ENCODE measurements around the gene SLC35E3.
A peak's percentile ranks its signal among the peaks of the same experiment; 100 is the strongest.

Gene SLC35E3

GRCh38 chr12:68781728-68782127 lies 35.8 kb downstream of the SLC35E3 start:
- no peak overlapping the region for H3K27ac Mint-ChIP-seq
- no peaks in the 10 kb centered on the region for H3K9me3 Mint-ChIP-seq
- no peaks in the 10 kb centered on the region for H3K27me3 Mint-ChIP-seq
- H3K36me3 Mint-ChIP-seq = peaks cover 2% of the 10 kb centered on the region
- no peaks in the 10 kb centered on the region for H3K4me1 Mint-ChIP-seq
- DNase-seq = no peak
- CTCF ChIA-PET = interaction anchor here (0.9 kb wide), 1 partner anchor 48 kb away, joined by 3 read pairs; no protein-coding TSS in a partner anchor
- H3K4me3 Mint-ChIP-seq = no peak overlapping the region

- Mint-ChIP-seq H3K27ac (no peak overlapping the region), H3K36me3 (peaks cover 2% of the 10 kb centered on the region), H3K4me3 (no peak overlapping the region), H3K9me3 (no peaks in the 10 kb centered on the region), H3K27me3 (no peaks in the 10 kb centered on the region), H3K4me1 (peaks cover 7% of the 10 kb centered on the region)
- CTCF ChIA-PET = no interaction called here
- DNase-seq = no peak
Observed at GRCh38 chr12:68784015-68784414, 38.0 kb downstream of the SLC35E3 start.

GRCh38 chr12:68785358-68785757 lies 39.4 kb downstream of the SLC35E3 start:
- no peak for DNase-seq
- Mint-ChIP-seq H3K27me3 (no peaks in the 10 kb centered on the region), H3K4me3 (no peak overlapping the region), H3K36me3 (peaks cover 2% of the 10 kb centered on the region), H3K4me1 (peaks cover 7% of the 10 kb centered on the region), H3K9me3 (no peaks in the 10 kb centered on the region), H3K27ac (no peak overlapping the region)
- CTCF ChIA-PET = no interaction called here

- DNase-seq = no peak
- no peaks in the 10 kb centered on the region for H3K9me3 Mint-ChIP-seq
- H3K4me1 Mint-ChIP-seq = peaks cover 7% of the 10 kb centered on the region
- no peak overlapping the region for H3K27ac Mint-ChIP-seq
- CTCF ChIA-PET = no interaction called here
- no peak overlapping the region for H3K4me3 Mint-ChIP-seq
- peaks cover 2% of the 10 kb centered on the region for H3K36me3 Mint-ChIP-seq
- H3K27me3 Mint-ChIP-seq = no peaks in the 10 kb centered on the region
Observed at GRCh38 chr12:68785823-68786222, 39.8 kb downstream of the SLC35E3 start.

- no peak for DNase-seq
- Mint-ChIP-seq H3K4me1 (peaks cover 7% of the 10 kb centered on the region), H3K36me3 (peaks cover under 1% of the 10 kb centered on the region), H3K9me3 (no peaks in the 10 kb centered on the region), H3K27me3 (no peaks in the 10 kb centered on the region), H3K4me3 (no peak overlapping the region), H3K27ac (no peak overlapping the region)
- CTCF ChIA-PET = interaction anchor here (1.0 to 1.3 kb wide), 2 partner anchors 13 to 43 kb away, joined by 3 to 4 read pairs; no protein-coding TSS in a partner anchor
Observed at GRCh38 chr12:68786929-68787328, 41.0 kb downstream of the SLC35E3 start.

- Mint-ChIP-seq H3K9me3 (no peaks in the 10 kb centered on the region), H3K27ac (no peak overlapping the region), H3K4me1 (peaks cover 7% of the 10 kb centered on the region), H3K4me3 (no peak overlapping the region), H3K27me3 (no peaks in the 10 kb centered on the region), H3K36me3 (no peaks in the 10 kb centered on the region)
- DNase-seq = no peak
- CTCF ChIA-PET = no interaction called here
Observed at GRCh38 chr12:68788554-68789143, 42.7 kb downstream of the SLC35E3 start.

- Mint-ChIP-seq H3K27ac (no peak overlapping the region), H3K4me1 (peaks cover 7% of the 10 kb centered on the region), H3K9me3 (no peaks in the 10 kb centered on the region), H3K36me3 (no peaks in the 10 kb centered on the region), H3K4me3 (no peak overlapping the region), H3K27me3 (no peaks in the 10 kb centered on the region)
- DNase-seq = no peak
- CTCF ChIA-PET = no interaction called here
Observed at GRCh38 chr12:68789144-68789878, 43.3 kb downstream of the SLC35E3 start.

GRCh38 chr12:68790081-68790951 lies 44.3 kb downstream of the SLC35E3 start:
- Mint-ChIP-seq H3K4me1 (peaks cover 7% of the 10 kb centered on the region), H3K9me3 (no peaks in the 10 kb centered on the region), H3K27ac (no peak overlapping the region), H3K36me3 (no peaks in the 10 kb centered on the region), H3K27me3 (no peaks in the 10 kb centered on the region), H3K4me3 (no peak overlapping the region)
- CTCF ChIA-PET = no interaction called here
- no peak for DNase-seq

- no peaks in the 10 kb centered on the region for H3K9me3 Mint-ChIP-seq
- H3K27me3 Mint-ChIP-seq = no peaks in the 10 kb centered on the region
- H3K4me3 Mint-ChIP-seq = no peak overlapping the region
- H3K4me1 Mint-ChIP-seq = peaks cover 7% of the 10 kb centered on the region
- no peak for DNase-seq
- CTCF ChIA-PET = no interaction called here
- H3K27ac Mint-ChIP-seq = no peak overlapping the region
- no peaks in the 10 kb centered on the region for H3K36me3 Mint-ChIP-seq
Observed at GRCh38 chr12:68790952-68791234, 44.9 kb downstream of the SLC35E3 start.

- H3K36me3 Mint-ChIP-seq = no peaks in the 10 kb centered on the region
- H3K9me3 Mint-ChIP-seq = no peaks in the 10 kb centered on the region
- no peaks in the 10 kb centered on the region for H3K27me3 Mint-ChIP-seq
- no peak overlapping the region for H3K4me3 Mint-ChIP-seq
- H3K27ac Mint-ChIP-seq = no peak overlapping the region
- H3K4me1 Mint-ChIP-seq = peaks cover 7% of the 10 kb centered on the region
- no peak for DNase-seq
- CTCF ChIA-PET = no interaction called here
Observed at GRCh38 chr12:68791897-68792481, 46.0 kb downstream of the SLC35E3 start.

GRCh38 chr12:68792952-68793351 lies 47.0 kb downstream of the SLC35E3 start:
- H3K36me3 Mint-ChIP-seq = no peaks in the 10 kb centered on the region
- DNase-seq = peak; percentile 41
- H3K27ac Mint-ChIP-seq = no peak overlapping the region
- no peak overlapping the region for H3K4me3 Mint-ChIP-seq
- CTCF ChIA-PET = interaction anchor here (1.4 kb wide), 1 partner anchor 37 kb away, joined by 5 read pairs; no protein-coding TSS in a partner anchor
- H3K4me1 Mint-ChIP-seq = peaks cover 2% of the 10 kb centered on the region
- no peaks in the 10 kb centered on the region for H3K27me3 Mint-ChIP-seq
- H3K9me3 Mint-ChIP-seq = no peaks in the 10 kb centered on the region

GRCh38 chr12:68793436-68793835 lies 47.5 kb downstream of the SLC35E3 start:
- H3K27ac Mint-ChIP-seq = no peak overlapping the region
- no peak overlapping the region for H3K4me3 Mint-ChIP-seq
- no peaks in the 10 kb centered on the region for H3K9me3 Mint-ChIP-seq
- CTCF ChIA-PET = interaction anchor here (1.4 kb wide), 1 partner anchor 37 kb away, joined by 5 read pairs; no protein-coding TSS in a partner anchor
- no peaks in the 10 kb centered on the region for H3K4me1 Mint-ChIP-seq
- H3K36me3 Mint-ChIP-seq = no peaks in the 10 kb centered on the region
- DNase-seq = no peak
- peaks cover 2% of the 10 kb centered on the region for H3K27me3 Mint-ChIP-seq

GRCh38 chr12:68793975-68794652 lies 48.1 kb downstream of the SLC35E3 start:
- Mint-ChIP-seq H3K9me3 (no peaks in the 10 kb centered on the region), H3K4me3 (no peak overlapping the region), H3K27me3 (peaks cover 9% of the 10 kb centered on the region), H3K36me3 (no peaks in the 10 kb centered on the region), H3K27ac (no peak overlapping the region), H3K4me1 (no peaks in the 10 kb centered on the region)
- CTCF ChIA-PET = interaction anchor here (1.4 kb wide), 1 partner anchor 36 kb away, joined by 5 read pairs; no protein-coding TSS in a partner anchor
- no peak for DNase-seq
